ENCODE results near the gene SDK1.

Gene SDK1

DNA sequence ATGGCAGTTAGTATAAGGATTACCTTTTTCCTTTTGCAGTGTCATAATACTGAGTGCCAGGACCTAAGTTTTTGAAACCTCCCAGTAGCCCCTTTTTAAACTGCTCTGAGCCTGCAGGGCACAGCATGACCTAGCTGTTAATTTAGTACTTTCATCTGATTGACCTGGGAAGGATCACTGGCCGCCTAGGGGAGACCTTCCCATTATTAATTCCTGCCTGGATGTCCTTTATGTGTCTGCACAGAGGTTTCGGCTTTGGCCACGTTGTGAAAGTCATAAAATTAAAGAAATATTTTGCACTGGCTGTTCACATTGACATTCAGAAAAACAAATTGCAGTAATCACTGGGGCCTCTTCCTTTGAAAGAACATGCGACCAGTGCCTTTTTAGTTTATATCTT lies 290.2 kb downstream of the SDK1 start:
- TF ChIP-seq, protein P1, sequence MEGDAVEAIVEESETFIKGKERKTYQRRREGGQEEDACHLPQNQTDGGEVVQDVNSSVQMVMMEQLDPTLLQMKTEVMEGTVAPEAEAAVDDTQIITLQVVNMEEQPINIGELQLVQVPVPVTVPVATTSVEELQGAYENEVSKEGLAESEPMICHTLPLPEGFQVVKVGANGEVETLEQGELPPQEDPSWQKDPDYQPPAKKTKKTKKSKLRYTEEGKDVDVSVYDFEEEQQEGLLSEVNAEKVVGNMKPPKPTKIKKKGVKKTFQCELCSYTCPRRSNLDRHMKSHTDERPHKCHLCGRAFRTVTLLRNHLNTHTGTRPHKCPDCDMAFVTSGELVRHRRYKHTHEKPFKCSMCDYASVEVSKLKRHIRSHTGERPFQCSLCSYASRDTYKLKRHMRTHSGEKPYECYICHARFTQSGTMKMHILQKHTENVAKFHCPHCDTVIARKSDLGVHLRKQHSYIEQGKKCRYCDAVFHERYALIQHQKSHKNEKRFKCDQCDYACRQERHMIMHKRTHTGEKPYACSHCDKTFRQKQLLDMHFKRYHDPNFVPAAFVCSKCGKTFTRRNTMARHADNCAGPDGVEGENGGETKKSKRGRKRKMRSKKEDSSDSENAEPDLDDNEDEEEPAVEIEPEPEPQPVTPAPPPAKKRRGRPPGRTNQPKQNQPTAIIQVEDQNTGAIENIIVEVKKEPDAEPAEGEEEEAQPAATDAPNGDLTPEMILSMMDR (IDR thresholded peaks at IDR 0.05; ENCODE audit: insufficient read depth, low read depth, low read length, missing control alignments) = no peak
- no peak overlapping the region for H3K4me3 ChIP-seq (ENCODE audit: low read depth, low read length)
- DNase-seq (ENCODE audit: low read depth) = no peak

DNA sequence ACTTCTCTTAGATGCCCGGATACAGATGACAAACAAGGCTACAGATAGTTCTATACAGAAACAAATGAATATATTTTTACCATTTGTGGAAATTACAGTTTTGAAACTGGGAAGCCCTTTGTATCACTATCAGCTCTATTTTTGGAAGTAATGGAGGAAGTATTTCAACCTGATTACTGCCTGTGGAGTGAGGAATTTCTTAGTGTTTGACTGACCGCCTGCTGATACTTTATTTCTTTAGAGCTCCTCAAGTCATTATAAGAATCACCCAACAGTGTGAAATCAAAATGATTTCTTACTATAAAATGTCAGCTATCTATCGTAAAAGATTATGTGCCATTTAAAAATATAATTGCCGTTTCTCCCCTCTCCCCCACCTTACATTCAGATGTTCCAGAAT lies 290.9 kb downstream of the SDK1 start:
- H3K4me3 ChIP-seq (ENCODE audit: low read depth, low read length) = no peak overlapping the region
- no peak for DNase-seq (ENCODE audit: low read depth)
- TF ChIP-seq, protein P1 (IDR thresholded peaks at IDR 0.05; ENCODE audit: insufficient read depth, low read depth, low read length, missing control alignments) = no peak

DNA sequence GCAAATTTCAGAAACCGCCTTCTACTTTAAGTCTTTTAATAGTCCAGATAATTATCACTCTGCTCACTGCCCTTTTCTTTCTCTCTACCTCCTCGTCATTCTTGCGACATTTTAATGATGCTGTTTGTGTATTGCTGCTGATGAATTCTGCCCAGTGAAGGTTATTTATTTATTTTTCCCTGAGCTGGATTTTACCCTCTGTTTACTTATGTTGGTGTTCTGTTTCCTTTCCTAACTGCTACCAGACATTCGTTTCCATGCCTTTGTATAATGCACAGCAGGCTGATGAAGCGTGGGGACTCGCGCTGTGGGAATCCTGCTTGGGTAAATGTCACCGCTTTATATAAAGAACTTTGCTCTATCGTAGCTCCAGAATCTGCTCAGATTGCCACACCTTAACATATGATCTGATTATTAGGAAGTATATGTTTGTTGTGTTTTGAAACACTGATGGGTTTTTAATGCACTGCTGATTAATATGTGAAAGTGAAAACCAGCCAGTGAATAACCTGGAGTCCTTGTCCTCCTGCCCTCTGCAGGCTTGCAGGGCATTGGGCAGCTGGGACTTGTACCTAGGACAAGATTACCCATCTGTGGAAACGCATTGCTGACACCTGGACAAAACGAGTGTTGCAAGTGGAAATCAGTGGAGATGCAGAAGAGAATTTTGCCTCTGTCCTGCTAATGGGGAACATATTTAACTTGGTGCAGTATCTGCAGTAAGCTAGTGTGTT lies 291.5 kb downstream of the SDK1 start:
- no peak for DNase-seq (ENCODE audit: low read depth)
- TF ChIP-seq, protein P1 (IDR thresholded peaks at IDR 0.05; ENCODE audit: insufficient read depth, low read depth, low read length, missing control alignments) = no peak
- H3K4me3 ChIP-seq (ENCODE audit: low read depth, low read length) = no peak overlapping the region

DNA sequence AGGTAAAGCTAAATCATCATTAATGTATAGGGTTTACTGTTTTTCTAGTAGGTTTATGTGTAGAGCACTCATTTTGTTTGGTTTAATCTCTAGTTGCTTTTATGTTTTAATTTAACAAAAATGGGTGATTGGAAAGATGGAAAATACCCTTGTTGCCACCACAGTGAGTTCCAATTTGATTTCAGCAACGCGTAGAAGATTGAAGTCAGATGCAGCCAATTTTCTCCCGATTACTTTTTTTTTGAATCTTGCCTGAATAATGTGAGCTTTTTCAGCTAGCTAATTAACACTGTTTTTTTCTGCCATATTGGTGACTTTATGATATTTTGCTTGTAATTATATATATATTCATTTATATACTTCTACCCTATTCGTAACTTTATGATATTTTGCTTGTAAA lies 293.8 kb downstream of the SDK1 start:
- TF ChIP-seq, protein P1 (IDR thresholded peaks at IDR 0.05; ENCODE audit: insufficient read depth, low read depth, low read length, missing control alignments) = no peak
- no peak overlapping the region for H3K4me3 ChIP-seq (ENCODE audit: low read depth, low read length)
- no peak for DNase-seq (ENCODE audit: low read depth)

DNA sequence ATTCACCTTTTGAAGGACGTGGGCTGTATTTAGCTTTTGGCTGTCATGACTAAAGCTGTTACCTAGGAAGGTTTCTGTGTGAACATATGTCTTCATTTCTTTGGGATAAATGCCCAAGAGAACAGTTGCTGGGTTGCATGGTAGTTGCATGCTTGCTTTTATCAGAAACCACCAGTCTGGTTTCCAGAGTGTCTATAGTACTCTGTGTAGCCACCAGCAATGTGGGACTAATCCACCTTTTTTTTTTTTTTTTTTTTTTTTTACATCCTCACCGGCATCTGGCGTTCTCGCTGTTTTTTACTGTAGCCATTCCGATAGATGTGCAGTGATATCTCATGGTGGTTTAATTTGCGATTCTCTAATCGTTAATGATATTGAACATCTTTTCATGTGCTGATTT lies 297.8 kb downstream of the SDK1 start:
- DNase-seq (ENCODE audit: low read depth) = no peak
- no peak overlapping the region for H3K4me3 ChIP-seq (ENCODE audit: low read depth, low read length)
- TF ChIP-seq, protein P1 (IDR thresholded peaks at IDR 0.05; ENCODE audit: insufficient read depth, low read depth, low read length, missing control alignments) = no peak

DNA sequence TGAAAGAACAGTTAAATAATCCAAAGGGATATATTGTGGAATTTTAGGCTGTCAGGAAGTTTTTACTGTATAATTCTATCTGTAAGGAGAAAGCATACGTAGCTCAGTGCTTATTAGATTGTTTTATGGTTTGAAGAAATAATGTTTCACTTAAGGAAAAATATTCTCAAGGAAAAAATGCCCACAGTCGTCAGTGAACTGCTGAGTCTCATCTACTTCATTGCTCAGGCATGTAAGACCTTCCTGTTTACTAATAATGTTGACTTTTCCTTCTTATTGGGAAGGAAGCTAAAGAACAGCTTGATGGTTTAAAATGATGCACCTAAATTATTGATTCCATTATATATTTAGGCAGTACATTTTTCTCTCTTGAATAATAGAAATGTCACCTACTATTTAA lies 304.2 kb downstream of the SDK1 start:
- TF ChIP-seq, protein P1 (IDR thresholded peaks at IDR 0.05; ENCODE audit: insufficient read depth, low read depth, low read length, missing control alignments) = no peak
- H3K4me3 ChIP-seq (ENCODE audit: low read depth, low read length) = no peak overlapping the region
- no peak for DNase-seq (ENCODE audit: low read depth)

DNA sequence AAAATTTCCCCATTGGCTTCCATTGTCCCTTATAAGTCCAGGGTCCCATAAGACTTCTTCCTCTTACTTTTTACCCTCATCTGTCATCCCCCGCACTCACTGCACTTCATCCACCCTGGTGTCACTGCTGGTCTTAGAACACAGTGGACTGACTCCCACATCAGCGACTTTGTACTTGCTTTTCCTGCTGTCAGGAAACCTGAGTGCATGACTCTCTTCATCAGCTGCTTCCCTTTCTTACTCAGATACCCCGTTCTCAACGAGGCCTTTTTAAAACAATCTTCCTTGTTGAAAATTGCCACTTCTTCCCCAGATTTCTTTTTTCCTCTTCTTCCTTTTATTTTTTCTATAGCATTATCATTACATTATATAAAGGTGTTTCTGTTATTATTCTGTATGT lies 305.4 kb downstream of the SDK1 start:
- no peak for DNase-seq (ENCODE audit: low read depth)
- no peak overlapping the region for H3K4me3 ChIP-seq (ENCODE audit: low read depth, low read length)
- TF ChIP-seq, protein P1 (IDR thresholded peaks at IDR 0.05; ENCODE audit: insufficient read depth, low read depth, low read length, missing control alignments) = no peak
